Lower leg skin (tissue), 4 donors: ENCODE results near the gene HRH1. TPM values are rescaled to one million over a fixed set of nuclear protein-coding genes. Genes with fewer than 3 reads are reported as not detected.
"Not testable (repeated sequence)": the region's sequence is repeated elsewhere in the genome, so short reads cannot be mapped to it uniquely, and the experiment has no call there.

ENCODE experiments used
- DNase-seq, 2 donors: peaks; one replicate each; pipeline ENCODE4 v3.0.0-alpha.2; 2019; ENCODE audit warnings: low spot score in 2 of 2
- H3K4me3 ChIP-seq: fragments of 200-600 bp; sonication (generic); 2 replicates; pipeline ENCODE4 v1.5.1; 2017; ENCODE audit warnings: mild to moderate bottlenecking, low read depth; ENCODE audit not compliant: poor library complexity, severe bottlenecking
- POLR2A ChIP-seq, 2 donors: fragments of 450-650 bp; IDR thresholded peaks; one replicate each; pipeline ENCODE4 v1.6.1; 2016 to 2017; ENCODE audit warnings: antibody characterized with exemption in 2 of 2, mild to moderate bottlenecking in 1 of 2, moderate library complexity in 1 of 2
- WGBS, 2 donors: methylation state at CpG; one replicate each; pipeline ENCODE4 v1.1.5; 2018; 5-methylcytosine and 5-hydroxymethylcytosine counted together
- intact Hi-C: fragments of 100-400 bp; cut with DNase I; formaldehyde crosslinking; loops from one replicate; pipeline ENCODE4 v1.15.0; 2023; ENCODE audit warnings: low total_unique reads
- total RNA-seq, 4 donors: library from RNA; depleted of rRNA; stranded (reverse); fragments of >200 nt; gene quantifications; one replicate each; pipeline ENCODE4 v1.1.0, GENCODE V29; 2016
- TF ChIP-seq, protein P1 (sequence below), 3 donors: fragments of 450-650 bp; IDR thresholded peaks; one replicate each; pipeline ENCODE4 v1.5.1; 2016; ENCODE audit warnings: antibody characterized with exemption in 3 of 3, mild to moderate bottlenecking in 3 of 3, moderate library complexity in 2 of 3

HRH1 gene
- total RNA-seq, 4 donors from 2014 or later, result 6.4 to 19.8 (median 10.1) TPM

DNA sequence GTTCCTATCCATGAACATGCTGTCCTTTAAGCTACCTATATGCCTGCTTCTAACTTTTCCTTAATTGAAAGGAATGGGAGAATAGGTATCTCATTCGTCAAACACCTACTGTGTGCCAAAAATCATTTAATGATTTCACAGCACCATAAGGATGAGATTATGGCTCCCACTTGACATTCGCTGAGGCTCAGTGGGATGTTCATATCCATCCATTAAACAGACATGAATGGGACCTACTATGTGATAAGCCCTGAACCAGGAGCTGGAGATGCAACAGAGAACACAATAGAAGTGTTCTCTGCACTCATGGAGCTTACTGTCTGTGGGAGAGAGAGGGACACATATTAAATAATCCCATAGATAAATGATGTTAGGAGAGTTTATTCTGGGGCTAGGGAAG, 49.7 kb downstream of the HRH1 start:
- no peak for DNase-seq
- no peak overlapping the region for H3K4me3 ChIP-seq
- intact Hi-C loops, result no loop called here
- TF ChIP-seq, protein P1, sequence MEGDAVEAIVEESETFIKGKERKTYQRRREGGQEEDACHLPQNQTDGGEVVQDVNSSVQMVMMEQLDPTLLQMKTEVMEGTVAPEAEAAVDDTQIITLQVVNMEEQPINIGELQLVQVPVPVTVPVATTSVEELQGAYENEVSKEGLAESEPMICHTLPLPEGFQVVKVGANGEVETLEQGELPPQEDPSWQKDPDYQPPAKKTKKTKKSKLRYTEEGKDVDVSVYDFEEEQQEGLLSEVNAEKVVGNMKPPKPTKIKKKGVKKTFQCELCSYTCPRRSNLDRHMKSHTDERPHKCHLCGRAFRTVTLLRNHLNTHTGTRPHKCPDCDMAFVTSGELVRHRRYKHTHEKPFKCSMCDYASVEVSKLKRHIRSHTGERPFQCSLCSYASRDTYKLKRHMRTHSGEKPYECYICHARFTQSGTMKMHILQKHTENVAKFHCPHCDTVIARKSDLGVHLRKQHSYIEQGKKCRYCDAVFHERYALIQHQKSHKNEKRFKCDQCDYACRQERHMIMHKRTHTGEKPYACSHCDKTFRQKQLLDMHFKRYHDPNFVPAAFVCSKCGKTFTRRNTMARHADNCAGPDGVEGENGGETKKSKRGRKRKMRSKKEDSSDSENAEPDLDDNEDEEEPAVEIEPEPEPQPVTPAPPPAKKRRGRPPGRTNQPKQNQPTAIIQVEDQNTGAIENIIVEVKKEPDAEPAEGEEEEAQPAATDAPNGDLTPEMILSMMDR (IDR thresholded peaks at IDR 0.05), result no peak
- TF ChIP-seq POLR2A (IDR thresholded peaks at IDR 0.05), result no peak
- WGBS, 2 donors, result 95% methylated on average over 2 of the region's 2 CpGs

GRCh38 chr3:11204697-11205348, 50.5 kb downstream of the HRH1 start:
- WGBS, 2 donors, result 51 to 62% methylated on average over 10 of the region's 10 CpGs
- TF ChIP-seq, protein P1 (IDR thresholded peaks at IDR 0.05), result no peak
- no peak for TF ChIP-seq POLR2A (IDR thresholded peaks at IDR 0.05)
- no peak for DNase-seq
- intact Hi-C loops, result no loop called here
- H3K4me3 ChIP-seq, result no peak overlapping the region

DNA sequence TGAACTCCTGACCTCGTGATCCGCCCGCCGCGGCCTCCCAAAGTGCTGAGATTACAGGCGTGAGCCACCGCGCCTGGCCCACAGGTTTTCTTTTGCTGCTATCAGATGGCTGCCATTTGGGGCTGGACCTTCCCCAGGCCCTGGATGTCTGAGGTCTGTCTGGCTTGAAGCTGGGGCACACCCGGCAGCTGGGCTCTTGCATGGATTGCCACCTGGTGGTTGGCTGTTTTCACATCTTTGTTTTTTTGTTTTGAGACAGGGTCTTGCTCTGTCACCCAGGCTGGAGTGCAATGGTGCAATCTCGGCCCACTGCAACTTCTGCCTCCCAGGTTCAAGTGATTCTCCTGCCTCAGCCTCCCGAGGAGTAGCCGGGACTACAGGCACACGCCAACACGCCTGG, 51.6 kb downstream of the HRH1 start:
- intact Hi-C loops, DNase-seq, H3K4me3 ChIP-seq: not testable (repeated sequence)
- WGBS, 2 donors, result 84 to 93% methylated on average over 14 of the region's 14 CpGs

GRCh38 chr3:11206316-11206715, 52.0 kb downstream of the HRH1 start:
- WGBS, 2 donors, result 91 to 96% methylated on average over 8 of the region's 8 CpGs

DNA sequence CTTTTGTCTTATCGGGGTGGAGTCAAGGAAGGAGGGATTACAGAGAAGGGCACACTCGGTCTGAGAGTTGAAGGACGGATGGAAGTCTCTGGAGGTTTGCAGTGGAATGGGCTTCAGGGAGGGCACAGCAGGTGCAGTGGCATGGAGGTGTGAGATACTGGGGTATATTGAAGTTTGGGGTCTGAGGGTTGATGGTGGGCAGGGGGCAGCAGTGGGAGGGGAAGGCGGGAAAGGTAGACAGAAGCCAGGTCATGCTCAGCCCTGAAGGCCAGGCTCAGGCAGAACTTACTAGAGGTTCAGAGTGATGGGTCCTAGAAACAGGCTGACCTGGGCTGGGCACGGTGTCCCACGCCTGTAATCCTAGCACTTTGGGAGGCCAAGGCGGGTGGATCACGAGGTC, 52.7 kb downstream of the HRH1 start:
- WGBS, 2 donors, result 90 to 95% methylated on average over 8 of the region's 8 CpGs
- no peak overlapping the region for H3K4me3 ChIP-seq
- DNase-seq, result peak in 1 of 2 donors; percentile 50
- intact Hi-C loops, result no loop called here
- TF ChIP-seq, protein P1 (IDR thresholded peaks at IDR 0.05), result no peak
- TF ChIP-seq POLR2A (IDR thresholded peaks at IDR 0.05), result no peak

More at GRCh38 chr3:11206316-11206715, 52.0 kb downstream of the HRH1 start:
- intact Hi-C loops, result no loop called here
- TF ChIP-seq POLR2A (IDR thresholded peaks at IDR 0.05), result no peak
- TF ChIP-seq, protein P1 (IDR thresholded peaks at IDR 0.05), result no peak
- peak in 1 of 2 donors; percentile 49 for DNase-seq
- H3K4me3 ChIP-seq, result no peak overlapping the region

- 47 to 61% methylated on average over 9 of the region's 9 CpGs for WGBS, 2 donors
- peak in 1 of 2 donors; percentile 84 for DNase-seq
- TF ChIP-seq, protein P1 (IDR thresholded peaks at IDR 0.05), result no peak
- TF ChIP-seq POLR2A (IDR thresholded peaks at IDR 0.05), result no peak
- intact Hi-C loops, result no loop called here
- no peak overlapping the region for H3K4me3 ChIP-seq
These were observed 57.4 kb downstream of the HRH1 start for GRCh38 chr3:11211531-11212298.
